H1 (cell line): ENCODE measurements around the gene RP9. TPM values are rescaled to one million over a fixed set of nuclear protein-coding genes. Genes with fewer than 3 reads are reported as not detected.

Experiments
- CTCF ChIA-PET: fragments of 300-600 bp; sonication (Branson Sonifier 250); formaldehyde crosslinking; loops from one replicate; lab custom pipeline; 2021; ENCODE audit not compliant: partially characterized antibody; lab: Charles Lee
- POLR2A ChIA-PET: fragments of 300-600 bp; sonication (Branson Sonifier 250); formaldehyde crosslinking; loops from one replicate; lab custom pipeline; 2021; ENCODE audit warnings: inconsistent platforms; ENCODE audit not compliant: partially characterized antibody; lab: Charles Lee
- DNase-seq, 2 experiments: peaks; one replicate each; pipeline versions ENCODE4 v3.0.0 to v3.0.0-alpha.2; 2010 to 2022; ENCODE audit warnings: low spot score in 2 of 2, low read depth in 1 of 2, mixed read lengths in 1 of 2
- FAIRE-seq: peaks from 2 replicates; lab custom pipeline; 2011; peaks lifted over from hg19 to GRCh38; lab: Jason Lieb, UNC
- H2AFZ ChIP-seq: 2 replicates; pipeline ENCODE4 v1.8.1; 2012; ENCODE audit warnings: low read length, inconsistent platforms
- H2AK5ac ChIP-seq: 2 replicates; pipeline ENCODE4 v1.6.1; 2013; ENCODE audit warnings: low read depth, low read length
- H2BK120ac ChIP-seq: replicated peaks from 2 replicates; pipeline ENCODE3; 2013; ENCODE audit warnings: low read depth, low read length, inconsistent platforms
- H2BK12ac ChIP-seq: 2 replicates; pipeline ENCODE4 v1.6.1; 2013; ENCODE audit warnings: low read depth, low read length
- H2BK15ac ChIP-seq: 2 replicates; pipeline ENCODE4 v1.6.1; 2013; ENCODE audit warnings: low read length
- H2BK20ac ChIP-seq: 2 replicates; pipeline ENCODE4 v1.6.1; 2013; ENCODE audit warnings: low read length
- H2BK5ac ChIP-seq: 2 replicates; pipeline ENCODE4 v1.6.1; 2013; ENCODE audit warnings: low read depth, low read length
- H3K14ac ChIP-seq: 2 replicates; pipeline ENCODE4 v1.6.1; 2013; ENCODE audit warnings: inconsistent platforms; ENCODE audit not compliant: insufficient read length
- H3K18ac ChIP-seq: 2 replicates; pipeline ENCODE4 v1.6.1; 2013; ENCODE audit warnings: low read length; ENCODE audit errors: extremely low read depth
- H3K23ac ChIP-seq: 2 replicates; pipeline ENCODE4 v1.6.1; 2013; ENCODE audit warnings: inconsistent platforms; ENCODE audit not compliant: insufficient read length
- H3K23me2 ChIP-seq: 2 replicates; pipeline ENCODE4 v1.6.1; 2013; ENCODE audit warnings: low read depth, low read length
- H3K27ac ChIP-seq: 2 replicates; pipeline ENCODE4 v1.6.1; 2011; ENCODE audit warnings: low read depth, low read length, inconsistent platforms
- H3K27me3 ChIP-seq, 4 experiments: replicated peaks in 1 of 4; 1 replicate in 1 of 4; 2 replicates in 3 of 4; pipeline versions ENCODE4 v1.6.1 to v1.8.1; 2011 to 2013; ENCODE audit warnings: low read length in 3 of 4, mild to moderate bottlenecking in 3 of 4, inconsistent platforms in 2 of 4, mixed read lengths in 2 of 4, moderate library complexity in 1 of 4; ENCODE audit not compliant: control insufficient read depth in 3 of 4, insufficient read depth in 3 of 4; ENCODE audit errors: extremely low read depth in 1 of 4
- H3K36me3 ChIP-seq, 4 experiments: 2 replicates each; pipeline versions ENCODE4 v1.6.1 to v1.8.1; 2011 to 2013; ENCODE audit warnings: mild to moderate bottlenecking in 4 of 4, low read length in 3 of 4, moderate library complexity in 2 of 4, control low read depth in 1 of 4, inconsistent platforms in 1 of 4; ENCODE audit not compliant: insufficient read depth in 4 of 4, control insufficient read depth in 2 of 4
- H3K4ac ChIP-seq: replicated peaks from 2 replicates; pipeline ENCODE3; 2013; ENCODE audit warnings: low read length, low read depth, mixed read lengths, inconsistent platforms; ENCODE audit not compliant: insufficient read length
- H3K4me1 ChIP-seq, 4 experiments: replicated peaks in 1 of 4; 1 replicate in 1 of 4; 2 replicates in 3 of 4; pipeline versions ENCODE4 v1.6.1 to v1.8.1; 2011 to 2013; ENCODE audit warnings: low read length in 3 of 4, inconsistent platforms in 2 of 4, mixed read lengths in 1 of 4; ENCODE audit not compliant: insufficient read depth in 4 of 4, control insufficient read depth in 3 of 4
- H3K4me2 ChIP-seq, 2 experiments: 2 replicates each; pipeline versions ENCODE4 v1.6.1 to v1.8.1; 2011 to 2013; ENCODE audit warnings: low read depth in 2 of 2, low read length in 2 of 2, control low read depth in 1 of 2, inconsistent platforms in 1 of 2, mild to moderate bottlenecking in 1 of 2; ENCODE audit not compliant: insufficient read depth in 1 of 2
- H3K4me3 ChIP-seq, 4 experiments: fragments of 200-600, 300-600 bp in 1 of 4; sonication (generic), shearing (Covaris generic), sonication (Bioruptor Twin) in 1 of 4; 2 replicates each; pipeline versions ENCODE4 v1.5.1 to v1.8.1; 2011 to 2016; ENCODE audit warnings: low read length in 4 of 4, low read depth in 3 of 4, control low read depth in 2 of 4, inconsistent platforms in 2 of 4, mild to moderate bottlenecking in 2 of 4, mixed read lengths in 1 of 4, moderate library complexity in 1 of 4; ENCODE audit not compliant: insufficient read depth in 2 of 4; ENCODE audit errors: extremely low read depth in 1 of 4
- H3K56ac ChIP-seq: replicated peaks from 2 replicates; pipeline ENCODE3; 2013; ENCODE audit warnings: low read depth, mild to moderate bottlenecking, mixed read lengths, low read length, inconsistent platforms; ENCODE audit not compliant: insufficient read length
- H3K79me1 ChIP-seq: 2 replicates; pipeline ENCODE4 v1.6.1; 2013; ENCODE audit warnings: low read depth, low read length, control low read depth
- H3K79me2 ChIP-seq, 2 experiments: 2 replicates each; pipeline versions ENCODE4 v1.6.1 to v1.8.1; 2012 to 2013; ENCODE audit warnings: low read length in 2 of 2, mild to moderate bottlenecking in 2 of 2, inconsistent platforms in 1 of 2; ENCODE audit not compliant: insufficient read depth in 2 of 2, control insufficient read depth in 1 of 2
- H3K9ac ChIP-seq, 4 experiments: replicated peaks in 1 of 4; 1 replicate in 1 of 4; 2 replicates in 3 of 4; pipeline versions ENCODE4 v1.6.1 to v1.8.1; 2011 to 2013; ENCODE audit warnings: low read depth in 3 of 4, low read length in 3 of 4, control low read depth in 2 of 4, mild to moderate bottlenecking in 2 of 4, moderate library complexity in 2 of 4, inconsistent platforms in 1 of 4; ENCODE audit errors: extremely low read depth in 1 of 4
- H3K9me3 ChIP-seq, 2 experiments: 2 replicates each; pipeline versions ENCODE4 v1.6.1 to v1.8.1; 2012 to 2013; ENCODE audit warnings: mild to moderate bottlenecking in 2 of 2, moderate library complexity in 2 of 2, control low read depth in 1 of 2, inconsistent platforms in 1 of 2, low read depth in 1 of 2, low read length in 1 of 2, mixed read lengths in 1 of 2; ENCODE audit not compliant: insufficient read depth in 2 of 2
- H4K20me1 ChIP-seq, 2 experiments: replicated peaks in 1 of 2; 2 replicates each; pipeline versions ENCODE3 to v1.8.1; 2011 to 2013; ENCODE audit warnings: inconsistent platforms in 2 of 2, low read length in 2 of 2, mild to moderate bottlenecking in 1 of 2; ENCODE audit not compliant: insufficient read depth in 2 of 2, control insufficient read depth in 1 of 2
- H4K5ac ChIP-seq: 2 replicates; pipeline ENCODE4 v1.6.1; 2013; ENCODE audit warnings: low read length, low read depth, mixed read lengths, inconsistent platforms; ENCODE audit not compliant: insufficient read length
- H4K8ac ChIP-seq: 2 replicates; pipeline ENCODE4 v1.8.0; 2013; ENCODE audit warnings: mild to moderate bottlenecking, moderate library complexity, low read length, inconsistent platforms; ENCODE audit not compliant: insufficient read depth; ENCODE audit errors: extremely low read depth
- H4K91ac ChIP-seq: replicated peaks from 2 replicates; pipeline ENCODE3; 2013; ENCODE audit warnings: low read length, mixed read lengths, inconsistent platforms; ENCODE audit not compliant: insufficient read length
- RAD21 ChIP-seq, 2 experiments: IDR thresholded peaks in 1 of 2; conservative IDR thresholded peaks in 1 of 2; 2 replicates each; pipeline ENCODE4 v1.6.1; 2011; ENCODE audit warnings: low read depth in 2 of 2, low read length in 2 of 2, improper control_type of control experiment in 1 of 2, inconsistent platforms in 1 of 2, mild to moderate bottlenecking in 1 of 2, moderate library complexity in 1 of 2
- SAP30 ChIP-seq: fragments of 300-600 bp; sonication (generic); IDR thresholded peaks from 2 replicates; pipeline ENCODE4 v1.7.1; 2012; ENCODE audit warnings: low read length, moderate library complexity, mild to moderate bottlenecking, inconsistent platforms; ENCODE audit not compliant: insufficient read depth, insufficient replicate concordance
- TAF7 ChIP-seq: optimal IDR thresholded peaks from 2 replicates; pipeline ENCODE3; 2011; ENCODE audit warnings: low read depth, mild to moderate bottlenecking, inconsistent platforms, low read length, moderate library complexity, borderline replicate concordance
- WGBS, 2 experiments: shearing (Covaris generic) in 1 of 2; methylation state at CpG; one replicate each; pipeline versions ENCODE4 v1.1.6 to v1.1.7; 2013 to 2015; ENCODE audit warnings: low lambda C conversion rate in 2 of 2, mixed read lengths in 2 of 2, inconsistent platforms in 1 of 2, low coverage in 1 of 2, missing lambda C conversion rate in 1 of 2; ENCODE audit not compliant: insufficient replicate concordance in 2 of 2, insufficient coverage in 1 of 2, insufficient read length in 1 of 2; ENCODE audit errors: extremely low coverage in 1 of 2, missing lambda C conversion rate in 1 of 2; 5-methylcytosine and 5-hydroxymethylcytosine counted together
- polyA plus RNA-seq, 7 experiments: library from polyadenylated mRNA; depleted of rRNA in 3 of 7; stranded (reverse) in 5 of 7; unstranded in 2 of 7; fragments of >200 nt in 5 of 7; fragments of 200-250 nt in 2 of 7; gene quantifications; 1 replicate in 5 of 7; 2 replicates in 1 of 7; 4 replicates in 1 of 7; pipeline versions ENCODE4 v1.2.1 to v1.2.3, GENCODE V29; 2011 to 2013; ENCODE audit warnings: missing spikeins in 2 of 7, mixed read lengths in 2 of 7
- total RNA-seq: library from RNA; stranded (reverse); fragmentation: NEBNext Ultra II Directional; extraction: Animal tissue kit (Norgen Biotek cat#: 25700); gene quantifications from 2 replicates; pipeline ENCODE4 v1.2.1, GENCODE V29; 2021

RP9 gene
- total and polyA plus RNA-seq, 2 of the 8 experiments (the other 6 are each of a cell fraction or from before 2014, with no cell fraction given), result 11.0 to 12.4 TPM

DNA sequence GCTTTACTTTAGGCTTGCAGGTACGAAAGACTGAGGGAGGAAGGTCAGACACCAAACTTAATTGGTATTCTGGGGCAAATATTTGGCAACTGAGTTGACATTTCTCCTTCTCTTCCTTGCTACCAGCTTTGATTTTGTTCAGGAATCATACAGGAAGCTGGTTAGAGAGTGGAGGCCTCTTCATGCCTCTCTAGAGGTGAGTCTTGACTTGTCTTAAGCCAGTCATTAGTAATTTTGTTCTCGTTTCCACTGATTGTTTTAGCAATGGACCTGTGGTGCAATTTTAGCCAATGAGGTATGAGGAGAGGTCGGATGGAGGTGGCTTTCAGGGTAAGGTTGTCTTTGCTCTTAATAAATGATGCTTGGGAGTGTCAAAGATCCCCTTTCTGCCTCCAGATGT, 2.4 kb upstream of the RP9 start:
- H2BK120ac ChIP-seq, result no peak overlapping the region
- 0 out of 2 replicates have a peak, but pooled peaks cover 2% of the 10 kb centered on the region for H3K23me2 ChIP-seq
- no peak overlapping the region for H3K4ac ChIP-seq
- no peak overlapping the region for H2BK12ac ChIP-seq
- H3K14ac ChIP-seq, result no peak overlapping the region
- 73% methylated on average over 3 of the region's 3 CpGs; no CpG with 5 or more reads in 1 of the 2 experiments for WGBS, 2 experiments
- POLR2A ChIA-PET, result no interaction called here
- H3K4me3 ChIP-seq, result no peak overlapping the region
- peaks cover 0 to 5% (median 1%) of the 10 kb centered on the region in 4 experiments; a peak in 2 of 7 replicates for H3K4me1 ChIP-seq
- H3K27me3 ChIP-seq, result peaks cover 0 to 3% (median 0%) of the 10 kb centered on the region in 4 experiments; a peak in 1 of 7 replicates
- TF ChIP-seq SAP30, result no peak
- TF ChIP-seq RAD21 (IDR thresholded peaks at IDR 0.05 in 1 of 2, conservative IDR thresholded peaks at IDR 0.05 in 1 of 2; ENCODE audit: low read depth in 2 of 2, low read length in 2 of 2), result no peak
- TF ChIP-seq TAF7, result no peak
- TF ChIP-seq, all 59 proteins: peak for 0
- H3K23ac ChIP-seq, result no peak overlapping the region
- H4K8ac ChIP-seq, result no peak overlapping the region
- H3K9me3 ChIP-seq, result no peaks in the 10 kb centered on the region
- H3K4me2 ChIP-seq, result no peak overlapping the region
- no peak overlapping the region for H2BK15ac ChIP-seq
- no peak overlapping the region for H2BK5ac ChIP-seq
- no peak overlapping the region for H3K56ac ChIP-seq
- H4K91ac ChIP-seq, result no peak overlapping the region
- H3K79me1 ChIP-seq, result no peaks in the 10 kb centered on the region; the same call in 1 of the 2 replicates
- no peaks in the 10 kb centered on the region for H3K36me3 ChIP-seq
- no peak overlapping the region for H4K5ac ChIP-seq
- no peak overlapping the region for H2BK20ac ChIP-seq
- CTCF ChIA-PET, result no interaction called here
- no peak for FAIRE-seq
- H4K20me1 ChIP-seq, result peaks cover 0 to 5% of the 10 kb centered on the region in 2 experiments
- DNase-seq, result no peak
- H3K79me2 ChIP-seq, result peaks cover 0 to 16% of the 10 kb centered on the region in 2 experiments; a peak in 2 of 4 replicates
- no peak overlapping the region for H3K27ac ChIP-seq
- H3K18ac ChIP-seq, result no peak overlapping the region
- no peak overlapping the region for H2AK5ac ChIP-seq
- H2AFZ ChIP-seq, result no peak overlapping the region
- H3K9ac ChIP-seq, result no peak overlapping the region
